DOHH2 (cell line): Measurements from ENCODE around the gene NSMCE3.

Source experiments
- H3F3A ChIP-seq: fragments of 200-600 bp; sonication (generic), shearing (Covaris generic); 2 replicates; pipeline ENCODE4 v1.6.0; 2016; ENCODE audit warnings: antibody characterized with exemption, mild to moderate bottlenecking; ENCODE audit not compliant: control insufficient read depth, insufficient read depth
- H3K27ac ChIP-seq: fragments of 200-600 bp; sonication (generic); 2 replicates; pipeline ENCODE4 v1.5.1; 2014; ENCODE audit warnings: low read depth, mild to moderate bottlenecking, low read length, moderate library complexity
- H3K27me3 ChIP-seq: fragments of 200-600 bp; sonication (generic); 2 replicates; pipeline ENCODE4 v1.6.1; 2014; ENCODE audit warnings: mild to moderate bottlenecking, low read length, mixed read lengths; ENCODE audit not compliant: control insufficient read depth
- H3K36me3 ChIP-seq: fragments of 200-600 bp; sonication (generic); 2 replicates; pipeline ENCODE4 v1.6.1; 2014; ENCODE audit warnings: mild to moderate bottlenecking, low read length, moderate library complexity, mixed read lengths; ENCODE audit not compliant: control insufficient read depth
- H3K4me1 ChIP-seq: fragments of 200-600 bp; sonication (generic); 2 replicates; pipeline ENCODE4 v1.6.1; 2014; ENCODE audit warnings: mild to moderate bottlenecking, low read length, mixed read lengths; ENCODE audit not compliant: control insufficient read depth
- H3K4me2 ChIP-seq: fragments of 200-600 bp; sonication (generic); 2 replicates; pipeline ENCODE4 v1.6.0; 2014; ENCODE audit warnings: mild to moderate bottlenecking, low read length, moderate library complexity
- H3K4me3 ChIP-seq: fragments of 200-600 bp; sonication (generic); 2 replicates; pipeline ENCODE4 v1.5.1; 2014; ENCODE audit warnings: mild to moderate bottlenecking, low read length, mixed read lengths
- H3K79me2 ChIP-seq: fragments of 200-600 bp; sonication (generic); 2 replicates; pipeline ENCODE4 v1.6.1; 2014; ENCODE audit warnings: mild to moderate bottlenecking, low read length, mixed read lengths; ENCODE audit not compliant: control insufficient read depth
- H3K9me2 ChIP-seq: fragments of 200-600 bp; sonication (generic); replicated peaks from 2 replicates; pipeline ENCODE4 v1.6.1; 2014; ENCODE audit warnings: mild to moderate bottlenecking, low read length, mixed read lengths; ENCODE audit not compliant: control insufficient read depth
- H3K9me3 ChIP-seq: fragments of 200-600 bp; sonication (generic); 2 replicates; pipeline ENCODE4 v1.6.1; 2014; ENCODE audit warnings: antibody characterized with exemption, low read length, mixed read lengths; ENCODE audit not compliant: control insufficient read depth, insufficient read depth
- H4K20me1 ChIP-seq: fragments of 200-600 bp; sonication (generic); 2 replicates; pipeline ENCODE4 v1.6.0; 2014; ENCODE audit warnings: low read depth, mild to moderate bottlenecking, antibody characterized with exemption, low read length, moderate library complexity; ENCODE audit not compliant: control insufficient read depth, insufficient read depth
- CTCF ChIP-seq: fragments of 200-600 bp; sonication (generic); IDR thresholded peaks from one replicate; pipeline ENCODE4 v1.5.1; 2014; ENCODE audit warnings: antibody characterized with exemption, mild to moderate bottlenecking, low read depth, low read length; ENCODE audit not compliant: poor library complexity, severe bottlenecking
- EZH2phosphoT487 ChIP-seq: fragments of 200-600 bp; sonication (generic); IDR thresholded peaks from 2 replicates; pipeline ENCODE4 v1.6.1; 2017; ENCODE audit warnings: borderline replicate concordance, mild to moderate bottlenecking, antibody characterized with exemption, low read length, moderate library complexity, mixed read lengths

Gene NSMCE3

GRCh38 chr15:29242456-29243242, 27.0 kb downstream of the NSMCE3 start:
- Histone ChIP-seq H3K9me2 (no peaks in the 10 kb centered on the region), H3K4me1 (no peaks in the 10 kb centered on the region), H3K79me2 (no peaks in the 10 kb centered on the region), H3F3A (no peaks in the 10 kb centered on the region), H3K4me3 (no peak overlapping the region), H3K27ac (no peak overlapping the region), H3K27me3 (no peaks in the 10 kb centered on the region), H3K9me3 (no peaks in the 10 kb centered on the region), H4K20me1 (no peaks in the 10 kb centered on the region), H3K4me2 (no peak overlapping the region), H3K36me3 (no peaks in the 10 kb centered on the region)
- no peak for TF ChIP-seq EZH2phosphoT487
- no peak for TF ChIP-seq CTCF

GRCh38 chr15:29241207-29241606, 28.4 kb downstream of the NSMCE3 start:
- no peak overlapping the region for H3K4me3 ChIP-seq
- H3K4me2 ChIP-seq, result no peak overlapping the region
- no peaks in the 10 kb centered on the region for H3F3A ChIP-seq
- H3K79me2 ChIP-seq, result no peaks in the 10 kb centered on the region
- H3K27ac ChIP-seq, result no peak overlapping the region
- H3K4me1 ChIP-seq, result no peaks in the 10 kb centered on the region
- no peaks in the 10 kb centered on the region for H4K20me1 ChIP-seq
- TF ChIP-seq EZH2phosphoT487 (no peak), CTCF (no peak)
- no peaks in the 10 kb centered on the region for H3K9me2 ChIP-seq
- H3K27me3 ChIP-seq, result no peaks in the 10 kb centered on the region
- H3K36me3 ChIP-seq, result no peaks in the 10 kb centered on the region
- H3K9me3 ChIP-seq, result no peaks in the 10 kb centered on the region

- Histone ChIP-seq H3K27me3 (no peaks in the 10 kb centered on the region), H3F3A (no peaks in the 10 kb centered on the region), H3K9me3 (no peaks in the 10 kb centered on the region; the same call in 1 of the 2 replicates), H3K4me2 (no peak overlapping the region), H3K79me2 (no peaks in the 10 kb centered on the region), H3K4me1 (no peaks in the 10 kb centered on the region), H3K4me3 (no peak overlapping the region), H3K36me3 (no peaks in the 10 kb centered on the region), H3K9me2 (no peaks in the 10 kb centered on the region), H4K20me1 (no peaks in the 10 kb centered on the region), H3K27ac (no peak overlapping the region)
- TF ChIP-seq CTCF (no peak), EZH2phosphoT487 (no peak)
Observed at GRCh38 chr15:29239395-29239794, 30.2 kb downstream of the NSMCE3 start.
